SK-N-SH treated with all-trans-retinoic acid at 6 μM for 48 hours (cell line): ENCODE data around the gene PUS7.

Experiments
- ESRRG ChIP-seq: fragments of 250-450 bp; sonication (Bioruptor Pico); IDR thresholded peaks from 2 replicates; pipeline ENCODE4 v1.6.1; 2021; ENCODE audit warnings: mild to moderate bottlenecking
- PPARA ChIP-seq: fragments of 250-450 bp; sonication (Bioruptor Pico); IDR thresholded peaks from 2 replicates; pipeline ENCODE4 v1.5.0; 2020; ENCODE audit warnings: mild to moderate bottlenecking, borderline replicate concordance
- RARB ChIP-seq: fragments of 250-450 bp; sonication (Bioruptor Pico); IDR thresholded peaks from 2 replicates; pipeline ENCODE4 v1.8.0; 2021; ENCODE audit warnings: mild to moderate bottlenecking, moderate library complexity
- SNAI2 ChIP-seq: fragments of 250-450 bp; sonication (Bioruptor Pico); IDR thresholded peaks from 2 replicates; pipeline ENCODE4 v1.5.0; 2020; ENCODE audit warnings: mild to moderate bottlenecking, moderate library complexity
- TCF4 ChIP-seq: fragments of 250-450 bp; sonication (Bioruptor Pico); IDR thresholded peaks from 2 replicates; pipeline ENCODE4 v1.8.0; 2021; ENCODE audit warnings: mild to moderate bottlenecking, moderate library complexity, borderline replicate concordance
- ZNF565 ChIP-seq: fragments of 450-650 bp; formaldehyde crosslinking; conservative IDR thresholded peaks from 2 replicates; pipeline ENCODE4 v1.5.0; 2020; ENCODE audit warnings: low read depth, mild to moderate bottlenecking, moderate library complexity
- ZNF70 ChIP-seq: fragments of 450-650 bp; formaldehyde crosslinking; IDR thresholded peaks from 2 replicates; pipeline ENCODE4 v1.5.0; 2020; ENCODE audit warnings: mild to moderate bottlenecking, moderate library complexity
- TF ChIP-seq, protein P1 (sequence below): fragments of 250-450 bp; sonication (Bioruptor Pico); IDR thresholded peaks from 2 replicates; pipeline ENCODE4 v1.8.0; 2020; ENCODE audit warnings: mild to moderate bottlenecking, moderate library complexity, borderline replicate concordance
- TF ChIP-seq, protein P2 (sequence below): fragments of 250-450 bp; sonication (Bioruptor Pico); IDR thresholded peaks from 2 replicates; pipeline ENCODE4 v1.5.1; 2020; ENCODE audit warnings: low read depth, mild to moderate bottlenecking, moderate library complexity

DNA sequence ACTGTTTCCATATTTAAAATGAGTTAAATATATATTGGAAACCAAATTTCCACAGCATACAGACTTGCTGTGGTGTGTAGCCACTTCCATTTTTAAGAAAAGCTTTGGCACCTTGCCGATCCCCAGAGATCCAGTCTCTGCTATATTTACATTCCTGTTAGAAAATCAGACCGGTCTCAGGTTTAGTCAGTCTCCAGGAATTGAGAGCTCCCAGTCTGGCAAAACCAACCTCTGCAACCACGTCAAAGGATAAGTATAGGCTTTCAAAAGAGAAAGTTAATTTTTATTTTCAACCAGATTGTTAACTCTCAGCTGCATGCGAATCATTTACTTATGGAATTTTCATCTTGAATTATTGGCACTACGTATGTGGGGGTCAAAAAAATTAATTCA lies 28.2 kb downstream of the PUS7 start:
- TF ChIP-seq PPARA (CRISPR knock-in tag) (no peak), RARB (no peak), TCF4 (CRISPR knock-in tag) (no peak), SNAI2 (CRISPR knock-in tag) (no peak), ESRRG (CRISPR knock-in tag) (no peak), ZNF70 (CRISPR knock-in tag) (no peak), ZNF565 (CRISPR knock-in tag) (no peak)
- TF ChIP-seq, protein P1, sequence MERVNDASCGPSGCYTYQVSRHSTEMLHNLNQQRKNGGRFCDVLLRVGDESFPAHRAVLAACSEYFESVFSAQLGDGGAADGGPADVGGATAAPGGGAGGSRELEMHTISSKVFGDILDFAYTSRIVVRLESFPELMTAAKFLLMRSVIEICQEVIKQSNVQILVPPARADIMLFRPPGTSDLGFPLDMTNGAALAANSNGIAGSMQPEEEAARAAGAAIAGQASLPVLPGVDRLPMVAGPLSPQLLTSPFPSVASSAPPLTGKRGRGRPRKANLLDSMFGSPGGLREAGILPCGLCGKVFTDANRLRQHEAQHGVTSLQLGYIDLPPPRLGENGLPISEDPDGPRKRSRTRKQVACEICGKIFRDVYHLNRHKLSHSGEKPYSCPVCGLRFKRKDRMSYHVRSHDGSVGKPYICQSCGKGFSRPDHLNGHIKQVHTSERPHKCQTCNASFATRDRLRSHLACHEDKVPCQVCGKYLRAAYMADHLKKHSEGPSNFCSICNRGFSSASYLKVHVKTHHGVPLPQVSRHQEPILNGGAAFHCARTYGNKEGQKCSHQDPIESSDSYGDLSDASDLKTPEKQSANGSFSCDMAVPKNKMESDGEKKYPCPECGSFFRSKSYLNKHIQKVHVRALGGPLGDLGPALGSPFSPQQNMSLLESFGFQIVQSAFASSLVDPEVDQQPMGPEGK (CRISPR knock-in tag): no peak
- TF ChIP-seq, protein P2, sequence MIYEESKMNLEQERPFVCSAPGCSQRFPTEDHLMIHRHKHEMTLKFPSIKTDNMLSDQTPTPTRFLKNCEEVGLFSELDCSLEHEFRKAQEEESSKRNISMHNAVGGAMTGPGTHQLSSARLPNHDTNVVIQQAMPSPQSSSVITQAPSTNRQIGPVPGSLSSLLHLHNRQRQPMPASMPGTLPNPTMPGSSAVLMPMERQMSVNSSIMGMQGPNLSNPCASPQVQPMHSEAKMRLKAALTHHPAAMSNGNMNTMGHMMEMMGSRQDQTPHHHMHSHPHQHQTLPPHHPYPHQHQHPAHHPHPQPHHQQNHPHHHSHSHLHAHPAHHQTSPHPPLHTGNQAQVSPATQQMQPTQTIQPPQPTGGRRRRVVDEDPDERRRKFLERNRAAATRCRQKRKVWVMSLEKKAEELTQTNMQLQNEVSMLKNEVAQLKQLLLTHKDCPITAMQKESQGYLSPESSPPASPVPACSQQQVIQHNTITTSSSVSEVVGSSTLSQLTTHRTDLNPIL (CRISPR knock-in tag): no peak
